HG03139 (cell line): ENCODE measurements around the gene SPOP.
A peak's percentile ranks its signal among the peaks of the same experiment; 100 is the strongest.
"Not testable (repeated sequence)": the region's sequence is repeated elsewhere in the genome, so short reads cannot be mapped to it uniquely, and the experiment has no call there.

Experiments
- ATAC-seq: cut with Tn5 transposase; IDR thresholded peaks from one replicate; pipeline ENCODE4 v1.9.1; 2021; ENCODE audit not compliant: unreplicated experiment

Gene SPOP

GRCh38 chr17:49574945-49575678 lies 102.8 kb downstream of the SPOP start:
- no peak for ATAC-seq

- ATAC-seq = no peak
These were observed 103.5 kb downstream of the SPOP start for GRCh38 chr17:49574323-49574781.

GRCh38 chr17:49573510-49574322 lies 104.2 kb downstream of the SPOP start:
- ATAC-seq = no peak

DNA sequence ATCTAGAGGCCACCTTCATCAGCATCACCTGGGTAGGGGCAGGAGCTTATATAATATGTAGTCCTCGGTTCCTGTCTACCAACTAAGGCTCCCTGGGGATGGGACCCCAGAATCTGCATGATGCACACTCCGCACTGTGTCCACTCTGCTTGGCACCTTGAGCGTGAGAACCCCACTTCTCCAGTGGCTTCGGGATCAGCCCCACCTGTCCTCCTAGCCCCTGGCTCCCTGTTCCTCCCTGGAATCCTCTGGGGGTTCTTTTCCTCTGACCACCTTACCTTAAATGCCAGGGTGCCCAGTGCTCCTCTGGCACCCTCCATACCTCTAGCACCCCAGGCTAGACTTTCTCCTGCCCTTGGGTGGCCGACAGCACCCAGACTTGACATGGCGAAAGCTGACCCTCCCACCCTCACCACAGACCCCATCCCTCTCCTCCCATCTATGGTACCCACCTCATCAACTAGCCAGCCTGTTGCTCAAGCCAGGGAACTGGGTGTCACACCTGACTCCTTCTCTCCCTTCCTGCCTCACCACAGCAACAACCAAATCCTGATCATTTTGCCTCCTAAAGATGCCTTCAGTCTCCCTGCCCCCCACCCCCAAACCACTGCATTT lies 105.0 kb downstream of the SPOP start:
- ATAC-seq = no peak

- ATAC-seq = no peak
These were observed 105.7 kb downstream of the SPOP start for GRCh38 chr17:49572226-49572625.

GRCh38 chr17:49571764-49572163 lies 106.1 kb downstream of the SPOP start:
- no peak for ATAC-seq

GRCh38 chr17:49571283-49571682 lies 106.6 kb downstream of the SPOP start:
- no peak for ATAC-seq

GRCh38 chr17:49570540-49571242 lies 107.2 kb downstream of the SPOP start:
- no peak for ATAC-seq

- not testable (repeated sequence) for ATAC-seq
These were observed 109.2 kb downstream of the SPOP start for GRCh38 chr17:49568695-49569047.

- ATAC-seq = peak; percentile 43
These were observed 109.8 kb downstream of the SPOP start for GRCh38 chr17:49567871-49568694.

- ATAC-seq = no peak
These were observed 110.8 kb downstream of the SPOP start for GRCh38 chr17:49567104-49567521.

DNA sequence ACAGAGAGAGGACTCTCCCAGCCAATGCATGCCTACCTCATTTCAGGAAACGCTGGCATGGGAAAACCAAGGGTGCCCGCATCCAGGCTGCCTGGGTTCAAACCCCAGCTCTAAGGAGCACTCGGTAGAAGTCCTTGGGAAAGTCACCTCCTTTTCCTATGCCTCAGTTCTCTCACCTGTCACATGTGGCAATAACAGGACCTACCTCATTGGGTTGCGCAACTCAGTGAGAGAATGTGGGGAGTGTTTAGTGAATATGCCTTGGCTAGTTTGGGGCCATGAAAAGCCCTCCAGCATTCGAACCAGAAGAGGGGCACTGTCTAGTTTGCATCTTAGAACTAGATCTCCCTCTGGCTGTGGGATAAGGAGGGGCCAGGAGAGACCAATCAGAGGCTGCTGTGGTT lies 111.2 kb downstream of the SPOP start:
- no peak for ATAC-seq

GRCh38 chr17:49565948-49566491 lies 111.9 kb downstream of the SPOP start:
- ATAC-seq = no peak

DNA sequence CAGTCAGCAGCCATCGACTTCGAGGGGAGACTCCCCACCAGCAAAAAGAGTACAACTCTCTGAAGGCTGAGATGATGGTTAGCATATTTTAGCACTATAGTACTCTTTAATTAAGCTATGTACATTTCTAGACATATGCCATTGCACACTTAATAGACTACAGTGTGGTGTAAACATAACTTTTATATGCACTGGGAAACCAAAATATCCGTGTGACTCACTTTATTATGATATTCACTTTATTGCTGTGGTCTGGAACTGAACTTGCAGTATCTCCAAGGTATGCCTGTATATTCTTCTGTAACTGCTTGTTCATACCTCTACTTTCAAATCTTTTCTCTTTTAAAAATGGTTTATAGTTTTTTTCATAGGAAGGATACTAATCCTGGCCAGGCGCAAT lies 113.3 kb downstream of the SPOP start:
- ATAC-seq = no peak

DNA sequence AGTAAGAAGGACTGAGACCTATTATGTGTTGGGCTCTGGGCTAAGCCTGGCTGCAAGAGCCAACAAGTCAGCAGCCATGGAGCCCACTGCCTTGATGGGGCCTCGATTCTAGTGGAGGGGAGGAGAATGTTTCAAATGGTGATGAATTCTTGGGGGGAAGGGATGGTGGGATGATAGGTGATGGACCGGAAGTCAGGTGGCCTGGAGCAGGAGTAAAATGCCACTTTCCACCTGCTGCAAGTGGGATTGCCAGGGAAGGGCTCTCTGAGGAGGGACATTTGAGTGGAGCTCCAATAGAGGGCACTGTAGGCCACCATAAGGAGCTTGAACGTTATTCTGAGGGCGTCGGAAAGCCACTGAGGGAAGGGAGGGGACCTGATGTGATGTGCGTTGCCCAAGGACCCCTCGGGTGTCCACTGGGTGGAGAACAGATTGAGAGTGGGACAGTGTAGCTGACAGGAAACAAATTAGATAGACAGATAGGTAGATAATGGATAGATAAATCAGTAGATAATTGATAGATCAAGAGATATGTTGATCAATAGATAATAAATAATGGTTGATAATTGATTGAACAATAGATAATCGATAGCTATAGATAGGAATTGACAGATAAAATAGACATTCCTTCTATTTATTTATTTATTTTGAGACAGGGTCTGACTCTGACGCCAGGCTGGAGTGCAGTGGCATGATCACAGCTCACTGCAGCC lies 120.4 kb downstream of the SPOP start:
- ATAC-seq = no peak

- ATAC-seq = no peak
These were observed 121.5 kb downstream of the SPOP start for GRCh38 chr17:49556223-49556943.

- no peak for ATAC-seq
These were observed 122.2 kb downstream of the SPOP start for GRCh38 chr17:49555495-49556222.
